ENCODE data around the gene GPR39. TPM values are rescaled to one million over a fixed set of nuclear protein-coding genes. Genes with fewer than 3 reads are reported as not detected.

Gene GPR39
- total RNA-seq, 1 donor from 2014 or later = 0.20 TPM

- Mint-ChIP-seq H3K4me1 (ENCODE audit: low read depth) (peaks cover 26% of the 10 kb centered on the region), H3K27me3 (ENCODE audit: low read depth) (no peaks in the 10 kb centered on the region), H3K9me3 (ENCODE audit: low read depth) (no peaks in the 10 kb centered on the region), H3K27ac (ENCODE audit: unreplicated experiment) (no peak overlapping the region), H3K36me3 (ENCODE audit: low read depth) (no peaks in the 10 kb centered on the region), H3K4me3 (ENCODE audit: unreplicated experiment) (no peak overlapping the region)
- no peak for TF ChIP-seq CTCF (IDR thresholded peaks at IDR 0.05)
- DNase-seq (ENCODE audit: low spot score) = no peak
Observed at GRCh38 chr2:132442278-132442677, 25.7 kb downstream of the GPR39 start.

GRCh38 chr2:132443106-132443505 is 26.5 kb downstream of the GPR39 start:
- no peaks in the 10 kb centered on the region for H3K36me3 Mint-ChIP-seq (ENCODE audit: low read depth)
- H3K4me3 Mint-ChIP-seq (ENCODE audit: unreplicated experiment) = no peak overlapping the region
- no peaks in the 10 kb centered on the region for H3K27me3 Mint-ChIP-seq (ENCODE audit: low read depth)
- TF ChIP-seq CTCF (IDR thresholded peaks at IDR 0.05) = no peak
- DNase-seq (ENCODE audit: low spot score) = no peak
- H3K9me3 Mint-ChIP-seq (ENCODE audit: low read depth) = no peaks in the 10 kb centered on the region
- H3K4me1 Mint-ChIP-seq (ENCODE audit: low read depth) = peaks cover 20% of the 10 kb centered on the region
- H3K27ac Mint-ChIP-seq (ENCODE audit: unreplicated experiment) = no peak overlapping the region

GRCh38 chr2:132446444-132446843 is 29.8 kb downstream of the GPR39 start:
- H3K27ac Mint-ChIP-seq (ENCODE audit: unreplicated experiment) = no peak overlapping the region
- no peak for DNase-seq (ENCODE audit: low spot score)
- no peaks in the 10 kb centered on the region for H3K9me3 Mint-ChIP-seq (ENCODE audit: low read depth)

GRCh38 chr2:132448331-132448730 is 31.7 kb downstream of the GPR39 start:
- Mint-ChIP-seq H3K4me1 (ENCODE audit: low read depth) (no peaks in the 10 kb centered on the region), H3K36me3 (ENCODE audit: low read depth) (no peaks in the 10 kb centered on the region), H3K27ac (ENCODE audit: unreplicated experiment) (no peak overlapping the region), H3K9me3 (ENCODE audit: low read depth) (peaks cover 11% of the 10 kb centered on the region), H3K4me3 (ENCODE audit: unreplicated experiment) (no peak overlapping the region), H3K27me3 (ENCODE audit: low read depth) (peaks cover 2% of the 10 kb centered on the region)
- no peak for TF ChIP-seq CTCF (IDR thresholded peaks at IDR 0.05)
- no peak for DNase-seq (ENCODE audit: low spot score)

More at GRCh38 chr2:132446444-132446843, 29.8 kb downstream of the GPR39 start:
- no peak for TF ChIP-seq CTCF (IDR thresholded peaks at IDR 0.05)
- Mint-ChIP-seq H3K4me1 (ENCODE audit: low read depth) (no peaks in the 10 kb centered on the region), H3K27me3 (ENCODE audit: low read depth) (peaks cover 2% of the 10 kb centered on the region), H3K36me3 (ENCODE audit: low read depth) (no peaks in the 10 kb centered on the region), H3K4me3 (ENCODE audit: unreplicated experiment) (no peak overlapping the region)

- H3K4me3 Mint-ChIP-seq (ENCODE audit: unreplicated experiment) = no peak overlapping the region
- DNase-seq (ENCODE audit: low spot score) = no peak
- H3K4me1 Mint-ChIP-seq (ENCODE audit: low read depth) = no peaks in the 10 kb centered on the region
- peaks cover 15% of the 10 kb centered on the region for H3K9me3 Mint-ChIP-seq (ENCODE audit: low read depth)
- no peaks in the 10 kb centered on the region for H3K36me3 Mint-ChIP-seq (ENCODE audit: low read depth)
- H3K27me3 Mint-ChIP-seq (ENCODE audit: low read depth) = peaks cover 2% of the 10 kb centered on the region
- TF ChIP-seq CTCF (IDR thresholded peaks at IDR 0.05) = peak; percentile 80
- no peak overlapping the region for H3K27ac Mint-ChIP-seq (ENCODE audit: unreplicated experiment)
Observed at GRCh38 chr2:132448771-132449170, 32.2 kb downstream of the GPR39 start.
